Heart left ventricle (tissue), 16 donors: ENCODE data around the gene C4BPB. TPM values are rescaled to one million over a fixed set of nuclear protein-coding genes. Genes with fewer than 3 reads are reported as not detected.

ENCODE experiments used
- ATAC-seq, 4 donors: fragments of 200-7000 bp; cut with Tn5 transposase; one replicate each; pipeline ENCODE4 v1.9.1; 2020 to 2022; ENCODE audit warnings: moderate library complexity in 4 of 4, mild to moderate bottlenecking in 3 of 4, moderate number of reproducible peaks in 1 of 4
- DNase-seq, 5 donors: peaks; one replicate each; pipeline ENCODE4 v3.0.0-alpha.2; 2020
- H3K27ac ChIP-seq, 12 donors: fragments of 200-600 bp; sonication (generic) in 4 of 12; one replicate each; pipeline versions ENCODE4 v1.5.0 to v1.8.0; 2016 to 2022; ENCODE audit warnings: mild to moderate bottlenecking in 2 of 12
- H3K27me3 ChIP-seq, 9 donors: fragments of 200-600 bp; sonication (generic) in 2 of 9; one replicate each; pipeline versions ENCODE4 v1.5.1 to v1.8.0; 2016 to 2022; ENCODE audit warnings: mild to moderate bottlenecking in 3 of 9
- H3K36me3 ChIP-seq, 9 donors: fragments of 200-600 bp; sonication (generic) in 2 of 9; one replicate each; pipeline versions ENCODE4 v1.5.0 to v1.8.0; 2018 to 2022; ENCODE audit warnings: mild to moderate bottlenecking in 2 of 9
- H3K4me1 ChIP-seq, 12 donors: fragments of 200-600 bp; sonication (generic) in 4 of 12; one replicate each; pipeline versions ENCODE4 v1.5.0 to v1.8.0; 2016 to 2022; ENCODE audit warnings: mild to moderate bottlenecking in 3 of 12
- H3K4me3 ChIP-seq, 12 donors: fragments of 200-600 bp; sonication (generic) in 4 of 12; one replicate each; pipeline versions ENCODE4 v1.5.0 to v1.8.0; 2017 to 2022; ENCODE audit warnings: mild to moderate bottlenecking in 9 of 12, moderate library complexity in 4 of 12
- H3K9me3 ChIP-seq, 12 donors: fragments of 200-600 bp; sonication (generic) in 4 of 12; one replicate each; pipeline versions ENCODE4 v1.5.0 to v1.8.0; 2016 to 2022; ENCODE audit warnings: mild to moderate bottlenecking in 1 of 12
- CTCF ChIP-seq, 12 donors: fragments of 200-600 bp; sonication (generic) in 4 of 12; IDR thresholded peaks; one replicate each; pipeline versions ENCODE4 v1.5.0 to v1.8.0; 2018 to 2022; ENCODE audit warnings: antibody characterized with exemption in 12 of 12, mild to moderate bottlenecking in 5 of 12
- POLR2A ChIP-seq, 2 donors: fragments of 450-650 bp; IDR thresholded peaks; one replicate each; pipeline ENCODE4 v1.6.1; 2017; ENCODE audit warnings: antibody characterized with exemption in 2 of 2, mild to moderate bottlenecking in 2 of 2, moderate library complexity in 2 of 2
- WGBS, 4 donors: extraction: QIAGEN DNeasy Blood & Tissue Kit in 2 of 4; methylation state at CpG; one replicate each; pipeline versions ENCODE4 v1.1.5 to v1.1.7; 2013 to 2018; 5-methylcytosine and 5-hydroxymethylcytosine counted together
- intact Hi-C, 10 donors: fragments of 100-400 bp; cut with DNase I; formaldehyde crosslinking; loops; one replicate each; pipeline versions ENCODE4 v1.11.1 to v1.14.2; 2022
- polyA plus RNA-seq, 2 donors: library from polyadenylated mRNA; stranded (reverse); fragments of 200-250 nt; gene quantifications; one replicate each; pipeline ENCODE4 v1.2.3, GENCODE V29; 2013
- total RNA-seq, 9 donors: library from RNA; depleted of rRNA in 2 of 9; stranded (reverse); fragments of >200 nt in 2 of 9; fragmentation: NEBNext Ultra II Directional in 3 of 9; extraction: Animal tissue kit (Norgen Biotek cat#: 25700) in 3 of 9; gene quantifications; one replicate each; pipeline versions ENCODE4 v1.1.0 to v1.2.4, GENCODE V29; 2016 to 2023
- donor health status: ischemic (EF 13 %, LVEDD 7.1; RV severe dilation, severe dysfunction).
- donor health status: healthy with polysubstance abuse.
- donor health status: DM: no; HTN: yes; CAD: no.
- donor health status: DM: no; HTN: no; CAD: no.
- donor health status: ischemic (EF 25% LVEDD 6.9; RV normal size, moderate dysfunction).
- donor health status: ischemic (EF 25% LVEDD 5.7; RV mildly dilated, moderate dysfunction).
- donor health status: healthy.
- donor health status: DM: yes; HTN: yes; CAD: no.
- donor health status: ischemic (EF 35%, LVEDD 5.7; RV mildly dilated, moderate dysfunction).
- donor health status: nonischemic (EF 11% LVEDD 7.7; RV severe dilation, severe dysfunction).
- donor health status: DM: yes; HTN: yes; CAD: no.
- donor health status: PGD.
- donor health status: ischemic (EF 29% LVEDD 5.4; RV normal size, mild dysfunction).
- donor health status: nonischemic (EF 23%, LVEDD 6.1; RV moderate dilation, normal function).

C4BPB gene
- total and polyA plus RNA-seq, 11 donors: 0.20 to 3.3 (median 1.3) TPM; not detected in 8

GRCh38 chr1:207131163-207131562 is 42.5 kb downstream of the C4BPB start:
- no peaks in the 10 kb centered on the region for H3K36me3 ChIP-seq
- no peak for ATAC-seq
- 92 to 96% (median 94%) methylated on average over 4 of the region's 4 CpGs for WGBS, 4 donors

GRCh38 chr1:207134581-207134980 is 45.9 kb downstream of the C4BPB start:
- no peak for TF ChIP-seq CTCF (IDR thresholded peaks at IDR 0.05)
- no peak overlapping the region for H3K4me3 ChIP-seq
- DNase-seq (no peak), ATAC-seq (no peak)
- WGBS, 4 donors: 84 to 91% (median 86%) methylated on average over 1 of the region's 1 CpG
- H3K27me3 ChIP-seq: no peaks in the 10 kb centered on the region
- H3K9me3 ChIP-seq: peaks cover 0 to 21% (median 7%) of the 10 kb centered on the region in 12 donors
- intact Hi-C loops: no loop called here
- H3K4me1 ChIP-seq: peaks cover 0 to 12% (median 0%) of the 10 kb centered on the region in 12 donors
- H3K36me3 ChIP-seq: no peaks in the 10 kb centered on the region
- H3K27ac ChIP-seq: peak overlapping the region in 1 of 12 donors; percentile 40

More at GRCh38 chr1:207131163-207131562, 42.5 kb downstream of the C4BPB start:
- DNase-seq: no peak
- no peaks in the 10 kb centered on the region for H3K27me3 ChIP-seq
- H3K4me3 ChIP-seq: no peak overlapping the region
- TF ChIP-seq CTCF (IDR thresholded peaks at IDR 0.05) (no peak), POLR2A (IDR thresholded peaks at IDR 0.05) (no peak)
- H3K9me3 ChIP-seq: peaks cover 0 to 43% (median 26%) of the 10 kb centered on the region in 12 donors
- H3K4me1 ChIP-seq: peaks cover 0 to 12% (median 0%) of the 10 kb centered on the region in 12 donors
- no peak overlapping the region for H3K27ac ChIP-seq
- intact Hi-C loops: no loop called here

GRCh38 chr1:207139616-207140015 is 51.0 kb downstream of the C4BPB start:
- no peaks in the 10 kb centered on the region for H3K9me3 ChIP-seq
- H3K27me3 ChIP-seq: no peaks in the 10 kb centered on the region
- intact Hi-C loops: no loop called here
- H3K36me3 ChIP-seq: no peaks in the 10 kb centered on the region
- ATAC-seq: no peak
- TF ChIP-seq CTCF (IDR thresholded peaks at IDR 0.05) (no peak), POLR2A (IDR thresholded peaks at IDR 0.05) (no peak)
- H3K27ac ChIP-seq: no peak overlapping the region
- peaks cover 0 to 7% (median 0%) of the 10 kb centered on the region in 12 donors for H3K4me1 ChIP-seq
- 88 to 96% (median 92%) methylated on average over 1 of the region's 1 CpG for WGBS, 4 donors
- DNase-seq: no peak
- H3K4me3 ChIP-seq: no peak overlapping the region

GRCh38 chr1:207140536-207140935 is 51.9 kb downstream of the C4BPB start:
- DNase-seq (no peak), ATAC-seq (no peak)
- Histone ChIP-seq H3K27me3 (no peaks in the 10 kb centered on the region), H3K4me1 (no peaks in the 10 kb centered on the region), H3K9me3 (no peaks in the 10 kb centered on the region), H3K27ac (no peak overlapping the region), H3K4me3 (no peak overlapping the region), H3K36me3 (no peaks in the 10 kb centered on the region)
- 63 to 71% (median 67%) methylated on average over 1 of the region's 1 CpG for WGBS, 4 donors
- no peak for TF ChIP-seq CTCF (IDR thresholded peaks at IDR 0.05)
- TF ChIP-seq POLR2A (IDR thresholded peaks at IDR 0.05): no peak
- intact Hi-C loops: no loop called here
